IMR-90 (cell line): ENCODE measurements around the gene LDB2.
"Not testable (repeated sequence)": the region's sequence is repeated elsewhere in the genome, so short reads cannot be mapped to it uniquely, and the experiment has no call there.

Experiments
- BHLHE40 ChIP-seq: fragments of 150-350 bp; IDR thresholded peaks from 2 replicates; pipeline ENCODE4 v1.6.1; 2016; ENCODE audit warnings: mild to moderate bottlenecking, low read depth, low read length
- CTCF ChIP-seq: conservative IDR thresholded peaks from 2 replicates; pipeline ENCODE4 v1.5.1; 2012; ENCODE audit warnings: mild to moderate bottlenecking, low read depth, low read length, improper control_type of control experiment
- ELK1 ChIP-seq: fragments of 150-350 bp; IDR thresholded peaks from 2 replicates; pipeline ENCODE4 v1.6.1; 2016; ENCODE audit warnings: low read depth, mild to moderate bottlenecking, low read length, moderate library complexity, borderline replicate concordance
- FOS ChIP-seq: fragments of 150-350 bp; IDR thresholded peaks from 2 replicates; pipeline ENCODE4 v1.6.1; 2016; ENCODE audit warnings: low read depth, low read length
- MAFK ChIP-seq: IDR thresholded peaks from 2 replicates; pipeline ENCODE4 v1.6.1; 2012; ENCODE audit warnings: low read depth, low read length, improper control_type of control experiment
- POLR2A ChIP-seq: IDR thresholded peaks from 2 replicates; pipeline ENCODE4 v1.6.1; 2012; ENCODE audit warnings: mild to moderate bottlenecking, low read depth, low read length
- RAD21 ChIP-seq: IDR thresholded peaks from 2 replicates; pipeline ENCODE4 v1.6.1; 2012; ENCODE audit warnings: low read length, improper control_type of control experiment
- RFX5 ChIP-seq: IDR thresholded peaks from 2 replicates; pipeline ENCODE4 v1.8.0; 2012; ENCODE audit warnings: low read depth, mild to moderate bottlenecking, low read length, moderate library complexity
- SMC3 ChIP-seq: fragments of 150-350 bp; IDR thresholded peaks from 2 replicates; pipeline ENCODE4 v1.6.1; 2016; ENCODE audit warnings: low read depth, mild to moderate bottlenecking, antibody characterized with exemption, low read length, moderate library complexity
- USF2 ChIP-seq: fragments of 150-350 bp; IDR thresholded peaks from 2 replicates; pipeline ENCODE4 v1.6.1; 2017; ENCODE audit warnings: mild to moderate bottlenecking, antibody characterized with exemption, low read length, low read depth

GRCh38 chr4:16628835-16629234, 269.6 kb downstream of the LDB2 start:
- not testable (repeated sequence) for TF ChIP-seq RAD21, USF2, CTCF, POLR2A, FOS, SMC3, BHLHE40, MAFK, ELK1, RFX5
